Measurements from ENCODE around the gene AFAP1. TPM values are rescaled to one million over a fixed set of nuclear protein-coding genes. Genes with fewer than 3 reads are reported as not detected.

Gene AFAP1
- total RNA-seq, 1 donor from 2014 or later: 67.9 TPM

- H3K9me3 ChIP-seq (ENCODE audit: insufficient read depth, low read depth, low read length): no peaks in the 10 kb centered on the region
- Mint-ChIP-seq H3K9me3 (ENCODE audit: unreplicated experiment) (peaks cover 9% of the 10 kb centered on the region), H3K4me1 (ENCODE audit: low read depth, unreplicated experiment) (no peaks in the 10 kb centered on the region), H3K27ac (ENCODE audit: unreplicated experiment) (no peak overlapping the region), H3K27me3 (ENCODE audit: low read depth, unreplicated experiment) (peaks cover 68% of the 10 kb centered on the region), H3K36me3 (ENCODE audit: low read depth, unreplicated experiment) (peaks cover 20% of the 10 kb centered on the region), H3K4me3 (ENCODE audit: unreplicated experiment) (no peak overlapping the region)
- H3K27ac ChIP-seq (ENCODE audit: low read depth, low read length): no peak overlapping the region
- H3K4me1 ChIP-seq (ENCODE audit: insufficient read depth, low read length): no peaks in the 10 kb centered on the region
- TF ChIP-seq CTCF (IDR thresholded peaks at IDR 0.05; ENCODE audit: insufficient read depth, low read depth, low read length): no peak
- no peak for TF ChIP-seq EZH2 (IDR thresholded peaks at IDR 0.05; ENCODE audit: insufficient read depth, low read length)
- no peak for FAIRE-seq
- H3K4me3 ChIP-seq (ENCODE audit: insufficient read depth, low read depth, low read length): no peak overlapping the region
- H3K4me2 ChIP-seq (ENCODE audit: low read length): no peak overlapping the region
- no peak overlapping the region for H3K9ac ChIP-seq (ENCODE audit: low read length)
- H3K79me2 ChIP-seq (ENCODE audit: insufficient read depth, low read length): no peaks in the 10 kb centered on the region
- DNase-seq (ENCODE audit: low read depth): no peak
- no peaks in the 10 kb centered on the region for H3K36me3 ChIP-seq (ENCODE audit: insufficient read depth, low read length)
- no peaks in the 10 kb centered on the region for H4K20me1 ChIP-seq (ENCODE audit: insufficient read depth, low read length)
- H3K27me3 ChIP-seq (ENCODE audit: insufficient read depth, low read length): no peaks in the 10 kb centered on the region
- no peak overlapping the region for H2AFZ ChIP-seq (ENCODE audit: low read depth, low read length)
Observed at GRCh38 chr4:7714176-7714575, 225.5 kb downstream of the AFAP1 start.

GRCh38 chr4:7713757-7714156, 225.9 kb downstream of the AFAP1 start:
- no peaks in the 10 kb centered on the region for H3K4me1 Mint-ChIP-seq (ENCODE audit: low read depth, unreplicated experiment)
- H2AFZ ChIP-seq (ENCODE audit: low read depth, low read length): no peak overlapping the region
- no peak overlapping the region for H3K4me3 Mint-ChIP-seq (ENCODE audit: unreplicated experiment)
- H3K27me3 ChIP-seq (ENCODE audit: insufficient read depth, low read length): no peaks in the 10 kb centered on the region
- H3K4me3 ChIP-seq (ENCODE audit: insufficient read depth, low read depth, low read length): no peak overlapping the region
- no peak overlapping the region for H3K27ac ChIP-seq (ENCODE audit: low read depth, low read length)
- H3K27ac Mint-ChIP-seq (ENCODE audit: unreplicated experiment): no peak overlapping the region
- no peak overlapping the region for H3K9ac ChIP-seq (ENCODE audit: low read length)
- peaks cover 20% of the 10 kb centered on the region for H3K36me3 Mint-ChIP-seq (ENCODE audit: low read depth, unreplicated experiment)
- no peak for TF ChIP-seq EZH2 (IDR thresholded peaks at IDR 0.05; ENCODE audit: insufficient read depth, low read length)
- TF ChIP-seq CTCF (IDR thresholded peaks at IDR 0.05; ENCODE audit: insufficient read depth, low read depth, low read length): no peak
- H3K27me3 Mint-ChIP-seq (ENCODE audit: low read depth, unreplicated experiment): peaks cover 65% of the 10 kb centered on the region
- FAIRE-seq (no peak), DNase-seq (ENCODE audit: low read depth) (no peak)
- H3K4me2 ChIP-seq (ENCODE audit: low read length): no peak overlapping the region
- H3K79me2 ChIP-seq (ENCODE audit: insufficient read depth, low read length): no peaks in the 10 kb centered on the region
- no peaks in the 10 kb centered on the region for H4K20me1 ChIP-seq (ENCODE audit: insufficient read depth, low read length)
- peaks cover 9% of the 10 kb centered on the region for H3K9me3 Mint-ChIP-seq (ENCODE audit: unreplicated experiment)
- no peaks in the 10 kb centered on the region for H3K9me3 ChIP-seq (ENCODE audit: insufficient read depth, low read depth, low read length)
- H3K4me1 ChIP-seq (ENCODE audit: insufficient read depth, low read length): no peaks in the 10 kb centered on the region
- no peaks in the 10 kb centered on the region for H3K36me3 ChIP-seq (ENCODE audit: insufficient read depth, low read length)

GRCh38 chr4:7712021-7712671, 227.5 kb downstream of the AFAP1 start:
- Mint-ChIP-seq H3K4me3 (ENCODE audit: unreplicated experiment) (no peak overlapping the region), H3K36me3 (ENCODE audit: low read depth, unreplicated experiment) (peaks cover 18% of the 10 kb centered on the region), H3K4me1 (ENCODE audit: low read depth, unreplicated experiment) (peaks cover 3% of the 10 kb centered on the region), H3K27me3 (ENCODE audit: low read depth, unreplicated experiment) (peaks cover 63% of the 10 kb centered on the region), H3K9me3 (ENCODE audit: unreplicated experiment) (peaks cover 9% of the 10 kb centered on the region), H3K27ac (ENCODE audit: unreplicated experiment) (no peak overlapping the region)
- Histone ChIP-seq H3K4me2 (ENCODE audit: low read length) (no peak overlapping the region), H2AFZ (ENCODE audit: low read depth, low read length) (no peak overlapping the region), H3K79me2 (ENCODE audit: insufficient read depth, low read length) (no peaks in the 10 kb centered on the region), H3K9me3 (ENCODE audit: insufficient read depth, low read depth, low read length) (no peaks in the 10 kb centered on the region), H3K36me3 (ENCODE audit: insufficient read depth, low read length) (no peaks in the 10 kb centered on the region), H3K9ac (ENCODE audit: low read length) (no peak overlapping the region), H3K27ac (ENCODE audit: low read depth, low read length) (no peak overlapping the region), H3K4me3 (ENCODE audit: insufficient read depth, low read depth, low read length) (no peak overlapping the region), H4K20me1 (ENCODE audit: insufficient read depth, low read length) (peaks cover 4% of the 10 kb centered on the region), H3K27me3 (ENCODE audit: insufficient read depth, low read length) (no peaks in the 10 kb centered on the region), H3K4me1 (ENCODE audit: insufficient read depth, low read length) (no peaks in the 10 kb centered on the region)
- no peak for TF ChIP-seq EZH2 (IDR thresholded peaks at IDR 0.05; ENCODE audit: insufficient read depth, low read length)
- no peak for TF ChIP-seq CTCF (IDR thresholded peaks at IDR 0.05; ENCODE audit: insufficient read depth, low read depth, low read length)
- DNase-seq (ENCODE audit: low read depth) (no peak), FAIRE-seq (no peak)

All from astrocyte (in vitro differentiated cells and primary cell).